HepG2 (cell line): Measurements from ENCODE around the gene C1orf159.

Experiments
- DPF2 ChIP-seq: sonication (generic); formaldehyde crosslinking; IDR thresholded peaks from 2 replicates; pipeline ENCODE4 v1.4.0; 2020; ENCODE audit warnings: mild to moderate bottlenecking, low read depth, missing genetic modification reagents, borderline replicate concordance
- JUND ChIP-seq: sonication (generic); formaldehyde crosslinking; IDR thresholded peaks from 2 replicates; pipeline ENCODE4 v1.8.0; 2022; ENCODE audit warnings: mild to moderate bottlenecking, missing genetic modification reagents
- MAFK ChIP-seq, 2 experiments: IDR thresholded peaks in 1 of 2; conservative IDR thresholded peaks in 1 of 2; 2 replicates each; pipeline ENCODE4 v1.6.1; 2011; ENCODE audit warnings: improper control_type of control experiment in 2 of 2, low read length in 2 of 2
- NR2C2 ChIP-seq: sonication (generic); formaldehyde crosslinking; IDR thresholded peaks from 2 replicates; pipeline ENCODE4 v1.4.0; 2020; ENCODE audit warnings: missing genetic modification reagents, mild to moderate bottlenecking, moderate library complexity, borderline replicate concordance
- ZFX ChIP-seq: sonication (generic); formaldehyde crosslinking; IDR thresholded peaks from 2 replicates; pipeline ENCODE4 v1.4.0; 2020; ENCODE audit warnings: mild to moderate bottlenecking, low read depth, missing genetic modification reagents, moderate library complexity
- TF ChIP-seq, protein P1 (sequence below): sonication (generic); formaldehyde crosslinking; IDR thresholded peaks from 2 replicates; pipeline ENCODE4 v1.5.0; 2020; ENCODE audit warnings: mild to moderate bottlenecking, missing genetic modification reagents, borderline replicate concordance
- TF ChIP-seq, protein P2 (sequence below): sonication (generic); formaldehyde crosslinking; IDR thresholded peaks from 2 replicates; pipeline ENCODE4 v1.5.0; 2020; ENCODE audit warnings: missing genetic modification reagents
- TF ChIP-seq, protein P3 (sequence below): sonication (generic); formaldehyde crosslinking; IDR thresholded peaks from 2 replicates; pipeline ENCODE4 v1.5.0; 2020; ENCODE audit warnings: mild to moderate bottlenecking, missing genetic modification reagents, moderate library complexity
- TF ChIP-seq, protein P4 (sequence below): IDR thresholded peaks from 2 replicates; pipeline ENCODE4 v1.6.1; 2012; ENCODE audit warnings: inconsistent platforms

DNA sequence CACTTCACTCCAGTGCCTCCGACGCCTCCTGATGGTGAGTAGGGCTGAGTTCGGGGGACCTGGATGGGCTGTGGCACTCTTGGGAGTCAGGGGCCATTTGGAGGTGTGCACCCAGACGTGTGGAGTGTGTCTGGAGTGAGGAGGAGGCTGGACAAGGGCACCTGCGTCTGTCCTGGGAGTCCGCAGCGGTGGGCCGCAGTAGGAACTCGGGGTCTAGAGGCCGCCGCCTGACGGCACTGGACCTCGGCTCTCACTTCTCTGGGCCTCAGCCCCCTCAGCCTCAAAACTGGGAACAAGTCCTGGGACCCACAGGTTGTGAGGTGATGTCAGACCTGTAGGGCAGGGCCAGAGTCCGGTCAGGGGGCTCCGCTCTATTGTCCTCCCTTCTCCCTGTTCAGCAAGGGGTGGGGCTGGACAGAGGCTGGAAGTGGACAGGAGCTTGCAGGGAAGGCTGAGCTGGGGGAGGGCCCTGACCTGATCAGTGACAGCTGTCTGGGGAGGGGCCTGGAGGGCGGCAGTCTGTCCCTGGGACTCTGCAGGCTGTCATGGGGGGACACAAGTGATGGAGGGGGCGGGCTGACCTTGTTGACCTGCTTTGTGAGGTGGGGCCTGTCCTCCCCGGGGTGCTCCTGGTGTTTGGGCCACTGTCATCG lies 80.5 kb downstream of the C1orf159 start:
- TF ChIP-seq ZFX (CRISPR knock-in tag) (no peak), NR2C2 (CRISPR knock-in tag) (no peak), JUND (CRISPR knock-in tag) (no peak), DPF2 (CRISPR knock-in tag) (no peak), MAFK (conservative IDR thresholded peaks at IDR 0.05 in 1 of 2, IDR thresholded peaks at IDR 0.05 in 1 of 2; ENCODE audit: low read length in 2 of 2) (no peak)
- TF ChIP-seq, protein P1, sequence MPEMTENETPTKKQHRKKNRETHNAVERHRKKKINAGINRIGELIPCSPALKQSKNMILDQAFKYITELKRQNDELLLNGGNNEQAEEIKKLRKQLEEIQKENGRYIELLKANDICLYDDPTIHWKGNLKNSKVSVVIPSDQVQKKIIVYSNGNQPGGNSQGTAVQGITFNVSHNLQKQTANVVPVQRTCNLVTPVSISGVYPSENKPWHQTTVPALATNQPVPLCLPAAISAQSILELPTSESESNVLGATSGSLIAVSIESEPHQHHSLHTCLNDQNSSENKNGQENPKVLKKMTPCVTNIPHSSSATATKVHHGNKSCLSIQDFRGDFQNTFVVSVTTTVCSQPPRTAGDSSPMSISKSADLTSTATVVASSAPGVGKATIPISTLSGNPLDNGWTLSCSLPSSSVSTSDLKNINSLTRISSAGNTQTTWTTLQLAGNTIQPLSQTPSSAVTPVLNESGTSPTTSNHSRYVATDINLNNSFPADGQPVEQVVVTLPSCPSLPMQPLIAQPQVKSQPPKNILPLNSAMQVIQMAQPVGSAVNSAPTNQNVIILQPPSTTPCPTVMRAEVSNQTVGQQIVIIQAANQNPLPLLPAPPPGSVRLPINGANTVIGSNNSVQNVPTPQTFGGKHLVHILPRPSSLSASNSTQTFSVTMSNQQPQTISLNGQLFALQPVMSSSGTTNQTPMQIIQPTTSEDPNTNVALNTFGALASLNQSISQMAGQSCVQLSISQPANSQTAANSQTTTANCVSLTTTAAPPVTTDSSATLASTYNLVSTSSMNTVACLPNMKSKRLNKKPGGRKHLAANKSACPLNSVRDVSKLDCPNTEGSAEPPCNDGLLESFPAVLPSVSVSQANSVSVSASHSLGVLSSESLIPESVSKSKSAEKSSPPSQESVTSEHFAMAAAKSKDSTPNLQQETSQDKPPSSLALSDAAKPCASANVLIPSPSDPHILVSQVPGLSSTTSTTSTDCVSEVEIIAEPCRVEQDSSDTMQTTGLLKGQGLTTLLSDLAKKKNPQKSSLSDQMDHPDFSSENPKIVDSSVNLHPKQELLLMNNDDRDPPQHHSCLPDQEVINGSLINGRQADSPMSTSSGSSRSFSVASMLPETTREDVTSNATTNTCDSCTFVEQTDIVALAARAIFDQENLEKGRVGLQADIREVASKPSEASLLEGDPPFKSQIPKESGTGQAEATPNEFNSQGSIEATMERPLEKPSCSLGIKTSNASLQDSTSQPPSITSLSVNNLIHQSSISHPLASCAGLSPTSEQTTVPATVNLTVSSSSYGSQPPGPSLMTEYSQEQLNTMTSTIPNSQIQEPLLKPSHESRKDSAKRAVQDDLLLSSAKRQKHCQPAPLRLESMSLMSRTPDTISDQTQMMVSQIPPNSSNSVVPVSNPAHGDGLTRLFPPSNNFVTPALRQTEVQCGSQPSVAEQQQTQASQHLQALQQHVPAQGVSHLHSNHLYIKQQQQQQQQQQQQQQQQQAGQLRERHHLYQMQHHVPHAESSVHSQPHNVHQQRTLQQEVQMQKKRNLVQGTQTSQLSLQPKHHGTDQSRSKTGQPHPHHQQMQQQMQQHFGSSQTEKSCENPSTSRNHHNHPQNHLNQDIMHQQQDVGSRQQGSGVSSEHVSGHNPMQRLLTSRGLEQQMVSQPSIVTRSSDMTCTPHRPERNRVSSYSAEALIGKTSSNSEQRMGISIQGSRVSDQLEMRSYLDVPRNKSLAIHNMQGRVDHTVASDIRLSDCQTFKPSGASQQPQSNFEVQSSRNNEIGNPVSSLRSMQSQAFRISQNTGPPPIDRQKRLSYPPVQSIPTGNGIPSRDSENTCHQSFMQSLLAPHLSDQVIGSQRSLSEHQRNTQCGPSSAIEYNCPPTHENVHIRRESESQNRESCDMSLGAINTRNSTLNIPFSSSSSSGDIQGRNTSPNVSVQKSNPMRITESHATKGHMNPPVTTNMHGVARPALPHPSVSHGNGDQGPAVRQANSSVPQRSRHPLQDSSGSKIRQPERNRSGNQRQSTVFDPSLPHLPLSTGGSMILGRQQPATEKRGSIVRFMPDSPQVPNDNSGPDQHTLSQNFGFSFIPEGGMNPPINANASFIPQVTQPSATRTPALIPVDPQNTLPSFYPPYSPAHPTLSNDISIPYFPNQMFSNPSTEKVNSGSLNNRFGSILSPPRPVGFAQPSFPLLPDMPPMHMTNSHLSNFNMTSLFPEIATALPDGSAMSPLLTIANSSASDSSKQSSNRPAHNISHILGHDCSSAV (CRISPR knock-in tag), result no peak
- TF ChIP-seq, protein P2, sequence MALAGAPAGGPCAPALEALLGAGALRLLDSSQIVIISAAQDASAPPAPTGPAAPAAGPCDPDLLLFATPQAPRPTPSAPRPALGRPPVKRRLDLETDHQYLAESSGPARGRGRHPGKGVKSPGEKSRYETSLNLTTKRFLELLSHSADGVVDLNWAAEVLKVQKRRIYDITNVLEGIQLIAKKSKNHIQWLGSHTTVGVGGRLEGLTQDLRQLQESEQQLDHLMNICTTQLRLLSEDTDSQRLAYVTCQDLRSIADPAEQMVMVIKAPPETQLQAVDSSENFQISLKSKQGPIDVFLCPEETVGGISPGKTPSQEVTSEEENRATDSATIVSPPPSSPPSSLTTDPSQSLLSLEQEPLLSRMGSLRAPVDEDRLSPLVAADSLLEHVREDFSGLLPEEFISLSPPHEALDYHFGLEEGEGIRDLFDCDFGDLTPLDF (CRISPR knock-in tag), result no peak
- TF ChIP-seq, protein P3, sequence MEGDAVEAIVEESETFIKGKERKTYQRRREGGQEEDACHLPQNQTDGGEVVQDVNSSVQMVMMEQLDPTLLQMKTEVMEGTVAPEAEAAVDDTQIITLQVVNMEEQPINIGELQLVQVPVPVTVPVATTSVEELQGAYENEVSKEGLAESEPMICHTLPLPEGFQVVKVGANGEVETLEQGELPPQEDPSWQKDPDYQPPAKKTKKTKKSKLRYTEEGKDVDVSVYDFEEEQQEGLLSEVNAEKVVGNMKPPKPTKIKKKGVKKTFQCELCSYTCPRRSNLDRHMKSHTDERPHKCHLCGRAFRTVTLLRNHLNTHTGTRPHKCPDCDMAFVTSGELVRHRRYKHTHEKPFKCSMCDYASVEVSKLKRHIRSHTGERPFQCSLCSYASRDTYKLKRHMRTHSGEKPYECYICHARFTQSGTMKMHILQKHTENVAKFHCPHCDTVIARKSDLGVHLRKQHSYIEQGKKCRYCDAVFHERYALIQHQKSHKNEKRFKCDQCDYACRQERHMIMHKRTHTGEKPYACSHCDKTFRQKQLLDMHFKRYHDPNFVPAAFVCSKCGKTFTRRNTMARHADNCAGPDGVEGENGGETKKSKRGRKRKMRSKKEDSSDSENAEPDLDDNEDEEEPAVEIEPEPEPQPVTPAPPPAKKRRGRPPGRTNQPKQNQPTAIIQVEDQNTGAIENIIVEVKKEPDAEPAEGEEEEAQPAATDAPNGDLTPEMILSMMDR (CRISPR knock-in tag), result no peak
- TF ChIP-seq, protein P4, sequence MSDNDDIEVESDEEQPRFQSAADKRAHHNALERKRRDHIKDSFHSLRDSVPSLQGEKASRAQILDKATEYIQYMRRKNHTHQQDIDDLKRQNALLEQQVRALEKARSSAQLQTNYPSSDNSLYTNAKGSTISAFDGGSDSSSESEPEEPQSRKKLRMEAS, result no peak
